Ramos (cell line): ENCODE data around the gene TEX28.
"Not testable (repeated sequence)": the region's sequence is repeated elsewhere in the genome, so short reads cannot be mapped to it uniquely, and the experiment has no call there.

ENCODE experiments used
- in situ Hi-C: fragments of 300-500 bp; cut with MboI; formaldehyde crosslinking; loops from one replicate; pipeline ENCODE4 v1.14.3; 2022; ENCODE audit warnings: low sequenced_read_pairs; ENCODE audit not compliant: unreplicated experiment

The TEX28 gene

DNA sequence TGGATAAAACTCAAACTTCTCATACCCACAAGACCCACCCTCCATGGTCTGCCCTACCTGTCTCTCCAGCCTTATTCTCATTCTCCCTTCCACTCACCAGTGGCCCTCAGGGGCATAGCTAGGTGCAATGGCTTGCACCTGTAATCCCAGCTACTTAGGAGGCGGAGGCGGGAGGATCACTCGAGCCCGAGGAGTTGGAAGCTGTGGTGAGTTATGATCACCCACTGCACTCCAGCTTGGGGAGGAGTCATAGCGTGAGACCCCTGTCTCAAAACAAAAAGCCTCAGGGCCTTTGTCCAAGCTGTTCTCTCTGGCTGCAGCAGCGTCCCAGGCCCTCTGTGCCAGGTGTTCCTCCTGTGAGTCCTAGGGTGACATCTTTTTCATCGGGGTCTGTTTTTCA lies 17.2 kb upstream of the TEX28 start:
- in situ Hi-C loops, result no loop called here

GRCh38 chrX:154310616-154311536 lies 16.0 kb upstream of the TEX28 start:
- in situ Hi-C loops, result no loop called here

DNA sequence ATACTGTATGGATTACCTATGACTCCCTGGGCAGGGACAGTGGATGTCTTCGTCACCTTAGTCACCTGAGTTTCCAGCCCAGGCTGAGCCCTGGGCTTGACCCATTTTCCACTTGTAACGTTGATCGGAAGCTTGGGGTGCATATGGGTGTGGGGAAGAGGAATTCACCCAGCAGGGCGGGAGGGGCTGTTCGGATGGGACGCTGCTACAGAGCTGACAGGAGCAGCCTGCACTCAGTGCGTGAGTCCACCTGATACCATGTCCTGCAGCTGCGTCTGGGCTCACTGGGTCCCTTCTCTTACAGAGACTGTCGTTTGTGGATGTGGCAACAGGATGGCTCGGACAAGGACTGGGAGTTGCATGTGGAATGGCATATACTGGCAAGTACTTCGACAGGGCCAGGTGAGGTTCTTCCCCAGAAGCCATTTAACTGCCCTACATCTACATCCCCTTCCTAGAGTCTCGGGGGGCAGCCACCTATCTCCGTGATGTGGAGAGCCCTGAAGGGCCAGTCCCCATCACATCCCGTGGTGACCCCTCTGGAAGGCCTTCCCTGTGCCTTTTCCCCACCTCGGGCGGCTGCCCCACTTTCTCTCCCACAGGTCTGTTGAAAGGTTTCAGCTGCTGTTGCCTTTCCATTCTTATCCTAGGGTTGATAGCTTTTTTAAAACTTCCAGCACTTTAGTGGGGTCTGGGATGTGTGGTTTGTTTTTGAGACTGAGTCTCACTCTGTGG lies 14.3 kb upstream of the TEX28 start:
- in situ Hi-C loops, result no loop called here

DNA sequence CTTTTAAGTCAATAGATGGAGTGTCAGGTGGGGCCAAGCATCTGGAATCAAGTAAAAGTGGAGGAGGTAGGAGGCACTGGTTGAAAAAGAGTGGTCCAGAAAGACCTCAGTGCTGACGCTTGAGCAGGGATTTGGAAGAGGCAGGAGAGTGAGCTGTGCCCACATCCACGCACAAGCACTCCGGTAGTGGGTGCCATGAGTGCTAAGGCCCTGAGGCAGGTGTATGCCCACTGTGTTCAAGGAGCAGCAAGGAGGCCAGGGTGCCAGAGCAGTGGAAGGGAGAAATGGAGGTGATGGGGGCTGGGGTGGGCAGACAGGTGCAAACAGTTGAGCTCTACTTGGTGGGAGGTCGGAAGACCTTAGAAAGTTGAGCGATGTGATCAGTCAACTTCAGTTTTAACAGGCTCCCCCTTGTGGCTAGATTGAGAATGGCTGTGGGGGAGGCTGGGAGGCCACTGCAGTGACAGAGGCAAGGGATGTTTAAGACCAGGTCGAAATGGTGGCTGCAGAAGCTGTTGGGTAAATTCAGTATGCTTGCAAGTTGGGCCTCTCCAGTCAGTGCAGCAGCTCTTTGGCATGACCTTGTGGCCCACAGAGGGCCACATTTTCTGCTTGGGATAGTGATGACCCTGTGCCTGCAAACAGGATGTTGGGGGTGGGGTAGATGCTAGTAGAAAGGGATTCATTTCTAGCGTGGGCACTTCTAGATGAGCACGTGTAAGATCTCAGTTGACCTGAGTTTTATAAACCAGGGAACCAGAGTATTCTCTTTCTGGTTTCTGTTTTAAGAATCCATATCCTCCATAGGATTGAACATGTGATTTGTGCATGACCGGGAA lies 13.4 kb upstream of the TEX28 start:
- in situ Hi-C loops, result no loop called here

DNA sequence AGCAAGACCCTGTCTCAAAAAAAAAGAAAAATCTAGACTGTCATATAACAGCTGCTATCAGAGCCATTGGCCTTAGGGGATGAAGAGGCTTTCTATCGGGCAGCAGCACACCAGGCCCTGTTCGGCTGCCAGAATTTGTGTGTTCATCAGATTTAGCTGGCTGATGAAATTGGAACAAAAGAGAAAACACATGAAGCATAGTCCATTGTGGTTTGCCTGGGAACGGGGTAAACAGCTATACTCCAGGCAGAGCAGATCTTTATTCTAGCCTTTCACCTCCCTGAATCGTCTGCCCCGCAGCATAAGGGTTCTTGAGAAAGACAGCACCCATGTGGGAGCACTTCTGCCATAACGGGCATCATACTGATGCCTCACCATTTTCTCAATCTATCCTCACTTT lies 12.3 kb upstream of the TEX28 start:
- in situ Hi-C loops, result no loop called here

- in situ Hi-C loops, result no loop called here
Measured at GRCh38 chrX:154305541-154306205, 10.7 kb upstream of the TEX28 start.

DNA sequence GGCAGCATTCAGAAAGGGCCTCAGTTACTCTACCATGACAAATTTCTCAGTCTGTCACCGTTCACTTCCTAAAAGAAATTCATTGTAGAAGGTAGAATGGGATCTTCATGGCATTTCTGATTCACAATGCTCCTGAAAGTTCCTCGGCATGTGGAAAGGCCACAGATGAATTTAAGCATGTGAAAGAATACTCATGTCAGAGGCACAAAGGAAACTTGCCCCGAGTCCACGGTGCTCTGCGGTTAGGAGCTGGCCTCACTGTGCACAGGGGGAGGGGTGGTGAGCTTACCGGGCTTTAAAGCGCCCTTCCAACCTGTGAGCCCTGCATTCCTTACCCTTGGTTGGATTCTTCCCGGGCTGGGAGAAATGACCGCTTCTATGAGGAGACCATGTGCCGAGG lies 9.9 kb upstream of the TEX28 start:
- in situ Hi-C loops, result no loop called here

DNA sequence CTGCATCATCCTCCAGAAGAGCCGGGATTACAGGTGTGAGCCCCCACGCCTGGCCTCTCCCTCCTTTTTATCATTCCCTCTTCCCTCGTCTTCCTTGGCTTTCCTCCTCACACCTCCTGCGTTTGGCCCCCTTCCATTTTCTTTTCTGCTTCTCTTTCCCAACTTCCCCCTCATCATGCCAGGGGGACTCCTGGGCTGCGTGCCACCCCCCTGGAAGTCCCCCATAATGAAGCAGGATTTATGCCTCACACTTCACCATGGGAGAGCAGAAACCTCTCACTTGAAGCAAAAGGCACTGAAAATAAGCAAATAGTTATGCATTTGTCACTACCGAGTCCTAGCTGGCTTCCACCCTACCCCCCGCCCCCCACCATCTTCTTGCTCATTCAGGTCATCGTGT lies 8.6 kb upstream of the TEX28 start:
- in situ Hi-C loops, result no loop called here

DNA sequence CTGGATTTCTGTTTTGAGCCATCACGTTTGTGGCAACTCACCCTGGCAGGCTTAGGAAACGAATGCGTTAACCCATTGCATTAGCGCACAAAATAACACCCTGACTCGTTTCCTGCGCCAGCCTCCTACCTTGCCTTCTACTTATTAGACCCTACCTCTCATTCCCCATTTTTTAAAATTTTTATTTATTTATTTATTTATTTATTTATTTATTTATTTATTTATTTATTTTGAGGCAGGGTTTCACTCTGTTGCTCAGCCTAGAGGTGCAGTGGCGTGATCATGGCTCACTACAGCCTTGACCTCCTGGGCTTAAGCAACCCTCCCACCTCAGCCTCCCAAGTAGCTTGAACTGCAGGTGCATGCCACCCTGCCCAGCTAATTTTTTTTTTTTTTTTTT lies 8.1 kb upstream of the TEX28 start:
- in situ Hi-C loops, result not testable (repeated sequence)

GRCh38 chrX:154300816-154301215 lies 5.9 kb upstream of the TEX28 start:
- in situ Hi-C loops, result no loop called here

- in situ Hi-C loops, result no loop called here
Measured at GRCh38 chrX:154298312-154298711, 3.4 kb upstream of the TEX28 start.

DNA sequence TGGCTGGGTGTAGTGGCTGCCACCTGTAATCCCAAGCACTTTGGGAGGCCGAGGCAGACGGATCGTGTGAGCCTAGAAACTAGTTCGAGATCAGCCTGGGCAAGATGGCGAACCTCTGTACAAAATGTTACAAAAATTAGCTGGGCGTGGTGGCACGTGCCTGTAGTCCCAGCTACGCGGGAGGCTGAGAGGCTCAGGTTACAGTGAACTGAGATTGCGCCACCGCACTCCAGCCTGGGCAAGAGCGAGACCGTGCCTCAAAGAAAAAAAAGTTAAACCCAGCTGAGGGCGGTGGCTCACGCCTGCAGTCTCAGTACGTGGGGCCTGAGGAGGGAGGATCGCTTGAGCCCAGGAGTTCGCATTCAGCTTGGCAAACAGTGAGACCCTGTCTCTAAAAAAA lies 1.8 kb upstream of the TEX28 start:
- in situ Hi-C loops, result no loop called here

- in situ Hi-C loops, result no loop called here
Measured at GRCh38 chrX:154295664-154296310, 863 bp upstream of the TEX28 start, which contains the start of gene TKTL1. Gene TKTL1 (plus strand): TSS chrX:154295795. CDS start chrX:154295860, 65 bp downstream.

- in situ Hi-C loops, result not testable (repeated sequence)
Measured at GRCh38 chrX:154286406-154286805, 8.5 kb downstream of the TEX28 start.

- in situ Hi-C loops, result not testable (repeated sequence)
Measured at GRCh38 chrX:154284489-154285338, 10.2 kb downstream of the TEX28 start.

DNA sequence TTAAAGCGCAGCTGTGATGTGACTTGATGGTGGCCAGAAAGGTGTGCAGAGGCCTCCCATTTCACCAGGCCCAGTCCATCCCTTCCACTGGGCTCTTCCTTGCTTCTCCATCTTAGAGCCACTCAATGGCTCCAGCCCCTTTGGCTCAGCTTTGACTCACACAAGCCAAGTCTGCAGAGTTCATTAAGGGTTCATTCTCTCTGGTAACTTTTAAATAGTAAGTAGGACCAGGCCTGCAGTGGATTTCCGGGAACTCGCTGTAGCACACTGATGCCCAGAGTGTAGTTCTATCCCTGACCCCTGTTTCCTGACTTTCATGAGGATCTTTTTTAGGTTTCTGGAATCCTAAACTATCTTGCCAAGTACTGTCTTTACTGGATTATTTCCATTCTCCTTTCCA lies 25.7 kb downstream of the TEX28 start:
- in situ Hi-C loops, result not testable (repeated sequence)

DNA sequence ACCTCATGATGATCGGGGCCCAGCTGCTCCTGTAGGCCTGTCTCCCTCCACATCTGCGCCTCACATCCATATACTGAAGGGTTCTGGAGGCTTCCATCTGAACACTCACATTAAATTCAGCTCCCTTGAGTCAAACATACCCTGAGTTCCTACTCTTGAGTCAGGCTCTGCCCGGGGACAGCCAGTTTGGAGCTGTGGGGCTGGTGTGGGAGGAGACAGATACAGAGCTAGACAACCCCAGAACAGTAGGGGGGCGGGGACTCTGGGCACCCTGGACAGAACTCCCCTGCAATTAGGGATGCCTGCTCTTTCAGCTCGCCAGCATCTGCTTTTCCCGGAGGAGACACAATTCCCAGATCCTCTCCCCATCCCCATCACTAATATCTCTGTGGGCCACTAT lies 31.9 kb downstream of the TEX28 start:
- in situ Hi-C loops, result not testable (repeated sequence)

- in situ Hi-C loops, result not testable (repeated sequence)
Measured at GRCh38 chrX:154258711-154259110, 36.2 kb downstream of the TEX28 start.

- in situ Hi-C loops, result not testable (repeated sequence)
Measured at GRCh38 chrX:154257282-154257681, 37.6 kb downstream of the TEX28 start, which contains the start of gene OPN1MW3. Gene OPN1MW3 (plus strand): TSS chrX:154257582. CDS start chrX:154257620, 38 bp downstream.
